Glutamatergic neuron (in vitro differentiated cells): ENCODE measurements around the gene TMEM74B. TPM values are rescaled to one million over a fixed set of nuclear protein-coding genes. Genes with fewer than 3 reads are reported as not detected.

Experiments
- DNase-seq: peaks from one replicate; pipeline ENCODE4 v3.0.0; 2022
- H3K27ac Mint-ChIP-seq: one replicate; pipeline ENCODE4 v1.8.0; 2020; ENCODE audit warnings: mild to moderate bottlenecking, mixed read lengths, inconsistent platforms; ENCODE audit not compliant: unreplicated experiment
- H3K27me3 Mint-ChIP-seq: one replicate; pipeline ENCODE4 v1.8.0; 2020; ENCODE audit warnings: mild to moderate bottlenecking, moderate library complexity, mixed read lengths, inconsistent platforms; ENCODE audit not compliant: unreplicated experiment
- H3K36me3 Mint-ChIP-seq: one replicate; pipeline ENCODE4 v1.8.0; 2020; ENCODE audit warnings: mild to moderate bottlenecking, mixed read lengths, inconsistent platforms; ENCODE audit not compliant: unreplicated experiment
- H3K4me1 Mint-ChIP-seq: one replicate; pipeline ENCODE4 v1.8.0; 2020; ENCODE audit warnings: mild to moderate bottlenecking, low read depth, mixed read lengths, inconsistent platforms; ENCODE audit not compliant: unreplicated experiment
- H3K4me3 Mint-ChIP-seq: one replicate; pipeline ENCODE4 v1.8.0; 2020; ENCODE audit warnings: mild to moderate bottlenecking, mixed read lengths, inconsistent platforms; ENCODE audit not compliant: unreplicated experiment
- H3K9me3 Mint-ChIP-seq: one replicate; pipeline ENCODE4 v1.8.0; 2020; ENCODE audit warnings: mild to moderate bottlenecking, moderate library complexity, mixed read lengths, inconsistent platforms; ENCODE audit not compliant: unreplicated experiment
- total RNA-seq: library from RNA; stranded (reverse); fragmentation: NEBNext Ultra II Directional; extraction: Animal tissue kit (Norgen Biotek cat#: 25700); gene quantifications from one replicate; pipeline ENCODE4 v1.2.1, GENCODE V29; 2021; ENCODE audit not compliant: unreplicated experiment
- TF ChIP-seq, protein P1 (sequence below): fragments of 200-600 bp; sonication (generic); IDR thresholded peaks from one replicate; pipeline ENCODE4 v1.5.0; 2021; ENCODE audit not compliant: partially characterized antibody, unreplicated experiment

TMEM74B gene
- total RNA-seq, 1 donor from 2014 or later = 5.0 TPM

DNA sequence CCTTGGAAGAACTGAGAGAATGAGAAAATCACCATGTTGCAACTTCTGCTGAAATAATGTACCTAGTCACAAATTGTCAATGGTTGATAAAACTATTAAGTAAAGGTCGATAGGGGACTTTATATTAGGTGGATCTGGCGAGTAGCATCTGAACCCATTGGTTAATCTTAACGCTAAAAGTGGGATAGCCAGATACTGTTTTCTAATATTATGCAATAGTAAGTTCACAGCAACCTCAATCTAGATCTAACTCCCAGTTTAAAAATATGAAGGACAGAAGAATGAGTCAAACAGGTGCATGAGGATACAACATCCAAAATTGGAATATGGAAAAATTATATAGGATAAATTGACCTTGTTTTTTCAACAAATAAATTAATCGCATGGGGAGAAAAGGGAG lies 47.5 kb downstream of the TMEM74B start:
- H3K4me3 Mint-ChIP-seq = no peak overlapping the region
- no peaks in the 10 kb centered on the region for H3K4me1 Mint-ChIP-seq
- peaks cover 1% of the 10 kb centered on the region for H3K27me3 Mint-ChIP-seq
- H3K27ac Mint-ChIP-seq = no peak overlapping the region
- peaks cover 6% of the 10 kb centered on the region for H3K36me3 Mint-ChIP-seq
- no peaks in the 10 kb centered on the region for H3K9me3 Mint-ChIP-seq
- TF ChIP-seq, protein P1, sequence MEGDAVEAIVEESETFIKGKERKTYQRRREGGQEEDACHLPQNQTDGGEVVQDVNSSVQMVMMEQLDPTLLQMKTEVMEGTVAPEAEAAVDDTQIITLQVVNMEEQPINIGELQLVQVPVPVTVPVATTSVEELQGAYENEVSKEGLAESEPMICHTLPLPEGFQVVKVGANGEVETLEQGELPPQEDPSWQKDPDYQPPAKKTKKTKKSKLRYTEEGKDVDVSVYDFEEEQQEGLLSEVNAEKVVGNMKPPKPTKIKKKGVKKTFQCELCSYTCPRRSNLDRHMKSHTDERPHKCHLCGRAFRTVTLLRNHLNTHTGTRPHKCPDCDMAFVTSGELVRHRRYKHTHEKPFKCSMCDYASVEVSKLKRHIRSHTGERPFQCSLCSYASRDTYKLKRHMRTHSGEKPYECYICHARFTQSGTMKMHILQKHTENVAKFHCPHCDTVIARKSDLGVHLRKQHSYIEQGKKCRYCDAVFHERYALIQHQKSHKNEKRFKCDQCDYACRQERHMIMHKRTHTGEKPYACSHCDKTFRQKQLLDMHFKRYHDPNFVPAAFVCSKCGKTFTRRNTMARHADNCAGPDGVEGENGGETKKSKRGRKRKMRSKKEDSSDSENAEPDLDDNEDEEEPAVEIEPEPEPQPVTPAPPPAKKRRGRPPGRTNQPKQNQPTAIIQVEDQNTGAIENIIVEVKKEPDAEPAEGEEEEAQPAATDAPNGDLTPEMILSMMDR = no peak
- DNase-seq = no peak

DNA sequence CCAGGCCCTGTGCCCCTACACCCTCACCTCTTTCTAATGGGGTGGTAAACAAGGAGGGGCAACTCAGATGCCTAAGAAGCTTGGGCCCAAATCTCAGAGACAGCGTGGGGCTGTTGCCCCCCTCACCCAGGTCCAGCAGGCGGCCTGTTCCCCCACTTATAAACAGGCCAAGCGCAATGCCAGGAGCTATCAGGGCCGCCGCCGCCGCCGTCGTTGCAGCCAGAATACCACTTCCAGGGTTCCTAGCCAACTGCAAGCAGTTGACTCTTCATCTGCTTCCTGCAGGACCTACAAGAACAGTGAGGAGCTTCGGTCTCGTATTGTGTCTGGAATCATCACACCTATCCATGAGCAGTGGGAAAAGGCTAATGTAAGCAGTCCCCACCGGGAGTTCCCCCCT lies 49.9 kb downstream of the TMEM74B start:
- TF ChIP-seq, protein P1 = no peak
- Mint-ChIP-seq H3K36me3 (peaks cover 6% of the 10 kb centered on the region), H3K9me3 (peaks cover 2% of the 10 kb centered on the region), H3K27me3 (peaks cover 1% of the 10 kb centered on the region), H3K4me1 (no peaks in the 10 kb centered on the region), H3K4me3 (no peak overlapping the region), H3K27ac (no peak overlapping the region)
- no peak for DNase-seq

DNA sequence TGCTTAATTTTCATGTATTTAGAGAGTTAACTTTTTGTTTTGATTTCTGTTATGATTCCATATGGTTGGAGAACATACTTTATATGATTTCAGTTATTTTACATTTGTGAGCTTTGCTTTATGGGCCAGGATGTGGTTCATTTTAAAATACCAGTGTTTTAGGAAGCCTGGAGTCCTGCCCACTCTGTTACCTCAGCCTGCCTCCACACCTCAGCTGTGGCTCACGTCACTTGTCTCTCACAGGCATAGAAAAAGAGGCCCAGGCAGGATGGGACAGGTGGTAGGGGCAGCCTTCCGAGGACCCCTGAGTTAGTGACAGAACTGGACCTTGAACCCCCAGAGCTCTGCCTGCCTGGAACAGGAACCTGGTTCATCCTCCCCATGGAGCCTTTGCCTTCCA lies 50.4 kb downstream of the TMEM74B start:
- Mint-ChIP-seq H3K36me3 (peaks cover 7% of the 10 kb centered on the region), H3K4me3 (no peak overlapping the region), H3K27me3 (peaks cover 1% of the 10 kb centered on the region), H3K9me3 (peaks cover 2% of the 10 kb centered on the region), H3K4me1 (no peaks in the 10 kb centered on the region), H3K27ac (no peak overlapping the region)
- no peak for DNase-seq
- TF ChIP-seq, protein P1 = no peak

DNA sequence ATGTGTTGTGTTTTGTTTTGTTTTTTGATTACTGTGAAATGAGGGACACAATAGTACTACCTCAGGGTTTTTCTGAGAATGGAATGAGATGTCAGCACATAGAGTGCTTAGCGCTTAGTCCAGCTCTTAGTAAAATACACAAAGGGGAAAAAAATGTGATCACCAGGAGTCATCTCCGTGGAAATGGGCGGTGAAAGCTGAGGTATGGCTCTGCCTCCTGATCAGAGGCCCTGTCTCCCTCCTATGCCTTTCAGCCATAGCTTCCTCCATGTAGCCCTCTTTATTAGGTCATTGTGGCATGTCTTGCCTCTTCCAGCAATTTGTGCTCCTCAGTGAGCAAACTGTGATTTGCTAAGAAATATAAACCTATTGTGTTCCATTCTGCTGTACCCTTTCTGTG lies 53.4 kb downstream of the TMEM74B start:
- no peak for DNase-seq
- TF ChIP-seq, protein P1 = no peak
- H3K9me3 Mint-ChIP-seq = peaks cover 2% of the 10 kb centered on the region
- peaks cover 10% of the 10 kb centered on the region for H3K36me3 Mint-ChIP-seq
- H3K4me3 Mint-ChIP-seq = no peak overlapping the region
- H3K27ac Mint-ChIP-seq = no peak overlapping the region
- no peaks in the 10 kb centered on the region for H3K4me1 Mint-ChIP-seq
- peaks cover 1% of the 10 kb centered on the region for H3K27me3 Mint-ChIP-seq

DNA sequence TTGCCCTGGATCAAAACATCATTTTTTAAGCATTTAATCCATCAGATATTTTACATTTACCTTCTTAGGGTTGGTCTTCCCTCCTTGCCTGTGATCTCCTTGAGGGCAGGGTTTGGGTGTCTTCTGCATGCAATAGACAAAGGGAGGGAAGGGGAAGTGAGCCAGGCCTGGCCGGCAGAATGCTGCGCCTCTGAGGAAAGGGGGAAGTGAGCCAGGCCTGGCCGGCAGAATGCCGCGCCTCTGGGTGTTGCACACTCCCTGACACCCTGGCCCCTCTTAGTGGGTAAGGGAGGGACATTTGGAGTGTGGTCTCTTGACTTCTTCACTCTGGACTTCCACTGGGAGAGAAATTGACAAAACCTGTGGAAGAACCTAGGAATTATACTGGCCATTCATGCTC lies 53.9 kb downstream of the TMEM74B start:
- Mint-ChIP-seq H3K9me3 (peaks cover 2% of the 10 kb centered on the region), H3K27ac (no peak overlapping the region), H3K27me3 (peaks cover 1% of the 10 kb centered on the region), H3K36me3 (peaks cover 10% of the 10 kb centered on the region), H3K4me3 (no peak overlapping the region), H3K4me1 (peaks cover 2% of the 10 kb centered on the region)
- TF ChIP-seq, protein P1 = no peak
- DNase-seq = no peak

Other genes starting within 250 kb of the TMEM74B start
- gene RSPO4, start 182.7 kb downstream of the TMEM74B start, total RNA-seq = 0.86 TPM
- 241 TPM for gene PSMF1, start 66.4 kb downstream of the TMEM74B start, total RNA-seq
- gene C20orf202, start 18.5 kb upstream of the TMEM74B start, total RNA-seq = not detected
- not detected for gene RAD21L1, start 41.1 kb upstream of the TMEM74B start, total RNA-seq
- gene SNPH, start 81.3 kb upstream of the TMEM74B start, total RNA-seq = 34.5 TPM
- 4.0 TPM for gene SDCBP2, start 144.2 kb upstream of the TMEM74B start, total RNA-seq
- 350 TPM for gene FKBP1A, start 208.1 kb upstream of the TMEM74B start, total RNA-seq